CD4-positive, alpha-beta T cell (primary cell): Measurements from ENCODE around the gene MBOAT1. TPM values are rescaled to one million over a fixed set of nuclear protein-coding genes. Genes with fewer than 3 reads are reported as not detected.

ENCODE experiments used
- ATAC-seq: fragments of 200-7000 bp; cut with Tn5 transposase; one replicate; pipeline ENCODE4 v1.10.0; 2022; ENCODE audit warnings: mild to moderate bottlenecking; ENCODE audit not compliant: poor library complexity
- CTCF ChIA-PET: fragments of 350-600 bp; sonication (Branson Sonifier 250); formaldehyde crosslinking; loops from one replicate; lab custom pipeline; 2021; ENCODE audit warnings: antibody characterized with exemption, inconsistent platforms; lab: Charles Lee
- POLR2A ChIA-PET: fragments of 350-600 bp; sonication (Branson Sonifier 250); formaldehyde crosslinking; loops from one replicate; lab custom pipeline; 2021; ENCODE audit warnings: antibody characterized with exemption, inconsistent platforms; lab: Charles Lee
- DNase-seq, 14 experiments: peaks; one replicate each; pipeline ENCODE4 v3.0.0-alpha.2; 2013 to 2020; ENCODE audit warnings: mixed read lengths in 2 of 14
- H3K27ac ChIP-seq, 2 donors: one replicate each; pipeline versions ENCODE4 v1.5.1 to v1.7.0; 2013; ENCODE audit warnings: low read length in 2 of 2, low read depth in 1 of 2, mild to moderate bottlenecking in 1 of 2
- H3K27me3 ChIP-seq, 2 experiments: 1 replicate in 1 of 2; 2 replicates in 1 of 2; pipeline versions ENCODE4 v1.6.1 to v1.7.0; 2013; ENCODE audit warnings: low read length in 2 of 2, control low read depth in 1 of 2, mild to moderate bottlenecking in 1 of 2, moderate library complexity in 1 of 2; ENCODE audit not compliant: insufficient read depth in 2 of 2, control insufficient read depth in 1 of 2
- H3K36me3 ChIP-seq: one replicate; pipeline ENCODE4 v1.6.1; 2013; ENCODE audit warnings: low read length, control low read depth; ENCODE audit not compliant: insufficient read depth
- H3K4me1 ChIP-seq: one replicate; pipeline ENCODE4 v1.6.1; 2013; ENCODE audit warnings: low read length, control low read depth; ENCODE audit not compliant: insufficient read depth
- H3K4me3 ChIP-seq: one replicate; pipeline ENCODE4 v1.5.1; 2013; ENCODE audit warnings: mild to moderate bottlenecking, low read length, moderate library complexity
- H3K9me3 ChIP-seq, 2 experiments: 1 replicate in 1 of 2; 2 replicates in 1 of 2; pipeline versions ENCODE4 v1.6.1 to v1.7.0; 2013; ENCODE audit warnings: low read length in 2 of 2, mild to moderate bottlenecking in 2 of 2, control low read depth in 1 of 2, moderate library complexity in 1 of 2; ENCODE audit not compliant: control insufficient read depth in 1 of 2, insufficient read depth in 1 of 2
- H3K27ac Mint-ChIP-seq: one replicate; pipeline ENCODE4 v1.8.0; 2020; ENCODE audit warnings: mixed read lengths
- H3K27me3 Mint-ChIP-seq: one replicate; pipeline ENCODE4 v1.8.0; 2021; ENCODE audit warnings: mixed read lengths
- H3K36me3 Mint-ChIP-seq: one replicate; pipeline ENCODE4 v1.8.0; 2021; ENCODE audit warnings: low read depth, mixed read lengths
- H3K4me1 Mint-ChIP-seq: one replicate; pipeline ENCODE4 v1.8.0; 2021; ENCODE audit warnings: low read depth, mixed read lengths
- H3K4me3 Mint-ChIP-seq: one replicate; pipeline ENCODE4 v1.8.0; 2020; ENCODE audit warnings: mild to moderate bottlenecking, mixed read lengths
- H3K9me3 Mint-ChIP-seq: one replicate; pipeline ENCODE4 v1.8.0; 2020; ENCODE audit warnings: mixed read lengths
- CTCF ChIP-seq: fragments of 200-600 bp; IDR thresholded peaks from one replicate; pipeline ENCODE4 v1.8.0; 2022; ENCODE audit warnings: antibody characterized with exemption, mild to moderate bottlenecking
- intact Hi-C, 2 experiments: fragments of 100-400 bp; cut with DNase I in 1 of 2; cut with micrococcal nuclease in 1 of 2; formaldehyde crosslinking; loops; one replicate each; pipeline versions ENCODE4 v1.15.1 to v1.9.0; 2023 to 2025; cut with DNase I, micrococcal nuclease
- total RNA-seq, 174 experiments: library from RNA in 2 of 174; stranded (reverse) in 2 of 174; gene quantifications; one replicate each; pipeline ENCODE4 v1.2.3 and lab custom pipeline; 2021 to 2026

The MBOAT1 gene
- total RNA-seq, 2 experiments from 2014 or later: 17.2 to 18.5 TPM

- Mint-ChIP-seq H3K9me3 (no peaks in the 10 kb centered on the region), H3K27ac (no peak overlapping the region), H3K4me3 (no peak overlapping the region), H3K4me1 (peaks cover 12% of the 10 kb centered on the region), H3K36me3 (no peaks in the 10 kb centered on the region), H3K27me3 (no peaks in the 10 kb centered on the region)
- intact Hi-C loops: no loop called here
- POLR2A ChIA-PET: no interaction called here
- no peaks in the 10 kb centered on the region for H3K27me3 ChIP-seq
- peaks cover 13% of the 10 kb centered on the region for H3K4me1 ChIP-seq
- no peak for TF ChIP-seq CTCF
- CTCF ChIA-PET: no interaction called here
- DNase-seq (no peak), ATAC-seq (no peak)
- H3K36me3 ChIP-seq: no peaks in the 10 kb centered on the region
- no peak overlapping the region for H3K4me3 ChIP-seq
- H3K27ac ChIP-seq: no peak overlapping the region
- H3K9me3 ChIP-seq: no peaks in the 10 kb centered on the region
Measured at GRCh38 chr6:20236909-20237600, 24.8 kb upstream of the MBOAT1 start.

GRCh38 chr6:20236344-20236743 lies 24.1 kb upstream of the MBOAT1 start:
- CTCF ChIA-PET: no interaction called here
- no peaks in the 10 kb centered on the region for H3K9me3 ChIP-seq
- H3K27ac ChIP-seq: no peak overlapping the region
- POLR2A ChIA-PET: no interaction called here
- H3K4me1 ChIP-seq: peaks cover 13% of the 10 kb centered on the region
- no peak overlapping the region for H3K4me3 ChIP-seq
- no peak for TF ChIP-seq CTCF
- Mint-ChIP-seq H3K9me3 (no peaks in the 10 kb centered on the region), H3K27ac (no peak overlapping the region), H3K27me3 (no peaks in the 10 kb centered on the region), H3K4me1 (peaks cover 12% of the 10 kb centered on the region), H3K36me3 (no peaks in the 10 kb centered on the region), H3K4me3 (no peak overlapping the region)
- H3K36me3 ChIP-seq: no peaks in the 10 kb centered on the region
- intact Hi-C loops: no loop called here
- DNase-seq: no peak
- H3K27me3 ChIP-seq: no peaks in the 10 kb centered on the region
- no peak for ATAC-seq

- POLR2A ChIA-PET: no interaction called here
- DNase-seq (no peak), ATAC-seq (no peak)
- H3K27ac ChIP-seq: no peak overlapping the region
- H3K4me3 Mint-ChIP-seq: no peak overlapping the region
- no peaks in the 10 kb centered on the region for H3K9me3 ChIP-seq
- no peak overlapping the region for H3K27ac Mint-ChIP-seq
- no peak overlapping the region for H3K4me3 ChIP-seq
- no peaks in the 10 kb centered on the region for H3K27me3 ChIP-seq
- CTCF ChIA-PET: no interaction called here
- H3K27me3 Mint-ChIP-seq: no peaks in the 10 kb centered on the region
- peaks cover 12% of the 10 kb centered on the region for H3K4me1 Mint-ChIP-seq
- H3K9me3 Mint-ChIP-seq: no peaks in the 10 kb centered on the region
- peaks cover 13% of the 10 kb centered on the region for H3K4me1 ChIP-seq
- H3K36me3 Mint-ChIP-seq: no peaks in the 10 kb centered on the region
- no peaks in the 10 kb centered on the region for H3K36me3 ChIP-seq
- no peak for TF ChIP-seq CTCF
- intact Hi-C loops: no loop called here
Measured at GRCh38 chr6:20235041-20235440, 22.8 kb upstream of the MBOAT1 start.
